ENCODE results near the gene FAM131B.

FAM131B gene

GRCh38 chr7:143396625-143397556 is 34.4 kb upstream of the FAM131B start:
- H3K27ac ChIP-seq (ENCODE audit: poor library complexity, severe bottlenecking) = no peak overlapping the region
- TF ChIP-seq CTCF (IDR thresholded peaks at IDR 0.05; ENCODE audit: poor library complexity, severe bottlenecking) = no peak
- no peak for DNase-seq (ENCODE audit: low spot score)
- H3K9me3 ChIP-seq (ENCODE audit: severe bottlenecking) = no peaks in the 10 kb centered on the region
- H3K36me3 ChIP-seq (ENCODE audit: low read depth) = peaks cover 82% of the 10 kb centered on the region
- H3K27me3 ChIP-seq (ENCODE audit: insufficient read depth, poor library complexity, severe bottlenecking) = no peaks in the 10 kb centered on the region
- no peak overlapping the region for H3K4me3 ChIP-seq (ENCODE audit: severe bottlenecking)
- no peak for ATAC-seq (ENCODE audit: low read depth)
- no peaks in the 10 kb centered on the region for H3K4me1 ChIP-seq (ENCODE audit: insufficient read depth, poor library complexity, severe bottlenecking)

GRCh38 chr7:143396182-143396581 is 33.7 kb upstream of the FAM131B start:
- no peaks in the 10 kb centered on the region for H3K27me3 ChIP-seq (ENCODE audit: insufficient read depth, poor library complexity, severe bottlenecking)

GRCh38 chr7:143395187-143396149 is 33.0 kb upstream of the FAM131B start:
- DNase-seq (ENCODE audit: low spot score) = no peak
- ATAC-seq (ENCODE audit: low read depth) = no peak
- TF ChIP-seq CTCF (IDR thresholded peaks at IDR 0.05; ENCODE audit: poor library complexity, severe bottlenecking) = no peak
- H3K36me3 ChIP-seq (ENCODE audit: low read depth) = peaks cover 86% of the 10 kb centered on the region
- H3K4me1 ChIP-seq (ENCODE audit: insufficient read depth, poor library complexity, severe bottlenecking) = no peaks in the 10 kb centered on the region
- H3K4me3 ChIP-seq (ENCODE audit: severe bottlenecking) = no peak overlapping the region
- no peaks in the 10 kb centered on the region for H3K9me3 ChIP-seq (ENCODE audit: severe bottlenecking)
- H3K27ac ChIP-seq (ENCODE audit: poor library complexity, severe bottlenecking) = no peak overlapping the region
- no peaks in the 10 kb centered on the region for H3K27me3 ChIP-seq (ENCODE audit: insufficient read depth, poor library complexity, severe bottlenecking)

More at GRCh38 chr7:143396182-143396581, 33.7 kb upstream of the FAM131B start:
- Histone ChIP-seq H3K36me3 (ENCODE audit: low read depth) (peaks cover 86% of the 10 kb centered on the region), H3K27ac (ENCODE audit: poor library complexity, severe bottlenecking) (no peak overlapping the region), H3K4me1 (ENCODE audit: insufficient read depth, poor library complexity, severe bottlenecking) (no peaks in the 10 kb centered on the region), H3K4me3 (ENCODE audit: severe bottlenecking) (no peak overlapping the region), H3K9me3 (ENCODE audit: severe bottlenecking) (no peaks in the 10 kb centered on the region)
- no peak for TF ChIP-seq CTCF (IDR thresholded peaks at IDR 0.05; ENCODE audit: poor library complexity, severe bottlenecking)
- ATAC-seq (ENCODE audit: low read depth) (no peak), DNase-seq (ENCODE audit: low spot score) (no peak)

GRCh38 chr7:143394777-143395176 is 32.3 kb upstream of the FAM131B start:
- H3K27ac ChIP-seq (ENCODE audit: poor library complexity, severe bottlenecking) = no peak overlapping the region
- no peak for DNase-seq (ENCODE audit: low spot score)
- H3K4me1 ChIP-seq (ENCODE audit: insufficient read depth, poor library complexity, severe bottlenecking) = no peaks in the 10 kb centered on the region
- no peaks in the 10 kb centered on the region for H3K9me3 ChIP-seq (ENCODE audit: severe bottlenecking)
- no peak for ATAC-seq (ENCODE audit: low read depth)
- TF ChIP-seq CTCF (IDR thresholded peaks at IDR 0.05; ENCODE audit: poor library complexity, severe bottlenecking) = no peak
- H3K36me3 ChIP-seq (ENCODE audit: low read depth) = peaks cover 87% of the 10 kb centered on the region
- H3K4me3 ChIP-seq (ENCODE audit: severe bottlenecking) = no peak overlapping the region
- H3K27me3 ChIP-seq (ENCODE audit: insufficient read depth, poor library complexity, severe bottlenecking) = no peaks in the 10 kb centered on the region
